HK-2 (cell line): ENCODE measurements around the gene APOBEC2.

Experiments used
- DNase-seq: peaks from one replicate; pipeline ENCODE4 v3.0.0-alpha.2; 2018; ENCODE audit not compliant: unreplicated experiment

The APOBEC2 gene

DNA sequence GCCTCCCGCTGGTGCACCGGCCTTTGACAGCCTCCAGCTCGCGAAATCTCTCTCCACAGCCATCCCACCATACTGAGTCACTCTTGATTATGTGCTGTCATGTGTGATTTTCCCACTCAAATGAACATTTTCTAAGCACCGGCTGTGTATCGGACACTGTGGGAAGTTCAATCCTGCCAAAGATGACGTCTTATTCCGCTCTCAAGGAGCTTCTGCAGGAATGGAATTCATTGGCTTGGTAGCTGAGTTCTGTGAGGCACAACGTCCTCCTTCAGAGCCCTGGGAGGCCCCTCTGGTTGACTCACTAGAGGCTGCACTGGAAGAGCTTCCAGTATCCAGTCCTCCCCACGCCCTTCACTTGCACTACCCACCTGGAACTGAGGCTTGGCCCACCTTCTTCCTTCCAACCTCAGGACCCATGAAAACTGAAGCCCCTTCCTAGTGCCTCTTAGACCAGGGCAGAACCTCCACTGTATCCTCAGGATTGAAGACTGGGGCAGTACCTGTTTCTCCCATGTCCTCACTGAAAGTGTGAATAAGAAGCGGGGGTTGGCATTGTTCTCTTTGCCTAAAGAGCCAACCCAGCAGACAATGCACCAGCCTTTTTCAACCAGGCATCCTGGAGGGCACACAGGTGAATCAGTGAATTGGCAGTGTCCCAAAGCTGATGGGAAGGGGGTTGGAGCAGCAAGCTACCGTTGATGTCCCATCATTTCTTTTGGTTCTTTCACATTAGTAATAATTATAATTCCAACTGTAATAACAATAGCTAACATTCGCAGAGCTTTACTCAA is 15.7 kb upstream of the APOBEC2 start:
- DNase-seq: no peak

GRCh38 chr6:41038205-41038604 is 14.8 kb upstream of the APOBEC2 start:
- DNase-seq: no peak

GRCh38 chr6:41039060-41039998 is 13.7 kb upstream of the APOBEC2 start, which contains the start of gene UNC5CL:
Gene UNC5CL (minus strand): TSS chr6:41039221. CDS start chr6:41035074, 4,147 bp downstream.
- DNase-seq: peak; percentile 79

DNA sequence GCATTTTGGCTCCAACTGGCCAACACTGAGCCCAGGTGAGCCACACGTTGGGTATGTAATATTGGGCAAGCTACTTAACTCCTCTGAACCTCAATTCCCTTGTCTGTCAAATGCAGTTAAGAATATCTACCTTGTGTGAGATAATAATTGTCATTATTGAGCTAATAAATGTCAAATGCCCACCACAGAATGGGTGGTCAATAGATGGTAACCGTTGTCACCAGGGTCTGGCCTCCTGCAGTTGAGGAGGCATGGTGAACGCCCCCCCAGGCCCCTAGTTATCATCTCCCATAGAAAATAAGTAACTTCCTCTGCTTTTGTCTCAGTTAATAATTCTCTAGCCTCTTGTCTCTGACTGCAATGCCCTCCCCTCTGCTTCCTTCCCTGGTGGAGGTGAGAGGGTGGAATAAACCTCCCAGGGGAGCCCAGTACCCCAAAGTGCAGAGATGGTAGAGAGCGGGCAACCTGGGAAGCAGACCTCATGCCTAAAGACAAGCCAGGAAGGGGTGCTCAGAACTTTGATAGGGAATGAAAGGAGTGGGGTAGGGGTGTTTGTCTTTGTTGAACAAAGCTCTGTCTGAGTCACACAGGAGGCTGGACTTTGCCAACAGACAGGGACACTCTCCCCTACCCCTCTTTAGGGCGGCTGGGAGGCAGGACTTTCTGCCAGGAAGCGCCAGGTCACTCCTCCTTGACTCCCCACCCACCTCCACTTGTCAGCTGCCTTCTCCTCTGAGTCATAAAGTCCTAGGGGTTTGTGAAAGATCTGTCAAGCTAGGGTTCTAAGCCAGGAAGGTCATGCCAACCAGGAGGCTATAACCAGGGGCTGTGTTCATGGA is 12.7 kb upstream of the APOBEC2 start:
- DNase-seq: peak; percentile 88

- DNase-seq: no peak
These were observed 12.0 kb upstream of the APOBEC2 start for GRCh38 chr6:41040940-41041536.

DNA sequence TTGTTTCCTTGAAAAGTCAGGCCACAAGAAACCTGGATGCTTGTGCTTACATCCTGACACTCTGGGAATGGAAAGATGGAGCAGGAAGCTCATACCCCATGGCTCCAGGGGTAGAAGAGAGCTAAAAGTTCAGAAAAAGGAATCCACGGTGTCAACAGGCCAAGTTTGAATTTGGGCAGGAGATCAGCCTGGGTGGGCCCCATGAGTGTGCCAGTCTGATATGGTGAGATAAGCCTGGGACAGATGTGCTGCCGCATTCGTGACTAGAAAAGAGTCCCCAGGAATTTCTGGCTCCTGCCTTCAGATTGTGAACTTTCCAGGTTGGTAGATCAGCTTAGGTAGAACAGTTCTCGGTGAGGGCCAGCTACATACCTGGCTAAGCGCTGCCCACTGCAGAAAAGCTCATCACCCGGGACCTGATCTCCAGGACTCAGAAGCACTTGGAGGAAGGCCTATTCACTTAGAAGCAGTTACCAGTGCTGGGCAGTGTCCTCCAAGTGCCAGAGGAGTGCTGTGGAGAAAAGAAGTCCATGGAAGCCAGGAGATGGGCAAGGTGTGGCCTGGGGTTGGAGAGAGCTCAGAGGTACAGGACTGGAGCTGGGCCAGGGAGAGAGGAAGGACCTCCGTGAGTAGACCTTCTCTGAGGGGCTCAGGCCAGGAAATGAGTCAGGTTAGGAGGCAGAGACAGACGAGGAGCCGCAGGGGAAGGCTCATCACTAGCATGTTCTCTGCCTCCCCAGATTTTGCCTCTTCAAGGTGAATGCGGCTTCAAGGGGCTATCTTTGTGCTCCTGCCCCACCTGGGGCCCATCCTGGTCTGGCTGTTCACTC is 10.6 kb upstream of the APOBEC2 start, which contains the start of gene TSPO2:
TSPO2 (plus strand) TSS at position 242 of the 830 bp plus-strand sequence; CDS start at position 761, 519 bp downstream.
- no peak for DNase-seq

GRCh38 chr6:41043151-41043550 is 9.9 kb upstream of the APOBEC2 start:
- DNase-seq: no peak

- DNase-seq: no peak
These were observed 7.3 kb upstream of the APOBEC2 start for GRCh38 chr6:41045664-41046063.

GRCh38 chr6:41046084-41046483 is 6.9 kb upstream of the APOBEC2 start:
- DNase-seq: no peak

- no peak for DNase-seq
These were observed 5.7 kb upstream of the APOBEC2 start for GRCh38 chr6:41047306-41047705.

DNA sequence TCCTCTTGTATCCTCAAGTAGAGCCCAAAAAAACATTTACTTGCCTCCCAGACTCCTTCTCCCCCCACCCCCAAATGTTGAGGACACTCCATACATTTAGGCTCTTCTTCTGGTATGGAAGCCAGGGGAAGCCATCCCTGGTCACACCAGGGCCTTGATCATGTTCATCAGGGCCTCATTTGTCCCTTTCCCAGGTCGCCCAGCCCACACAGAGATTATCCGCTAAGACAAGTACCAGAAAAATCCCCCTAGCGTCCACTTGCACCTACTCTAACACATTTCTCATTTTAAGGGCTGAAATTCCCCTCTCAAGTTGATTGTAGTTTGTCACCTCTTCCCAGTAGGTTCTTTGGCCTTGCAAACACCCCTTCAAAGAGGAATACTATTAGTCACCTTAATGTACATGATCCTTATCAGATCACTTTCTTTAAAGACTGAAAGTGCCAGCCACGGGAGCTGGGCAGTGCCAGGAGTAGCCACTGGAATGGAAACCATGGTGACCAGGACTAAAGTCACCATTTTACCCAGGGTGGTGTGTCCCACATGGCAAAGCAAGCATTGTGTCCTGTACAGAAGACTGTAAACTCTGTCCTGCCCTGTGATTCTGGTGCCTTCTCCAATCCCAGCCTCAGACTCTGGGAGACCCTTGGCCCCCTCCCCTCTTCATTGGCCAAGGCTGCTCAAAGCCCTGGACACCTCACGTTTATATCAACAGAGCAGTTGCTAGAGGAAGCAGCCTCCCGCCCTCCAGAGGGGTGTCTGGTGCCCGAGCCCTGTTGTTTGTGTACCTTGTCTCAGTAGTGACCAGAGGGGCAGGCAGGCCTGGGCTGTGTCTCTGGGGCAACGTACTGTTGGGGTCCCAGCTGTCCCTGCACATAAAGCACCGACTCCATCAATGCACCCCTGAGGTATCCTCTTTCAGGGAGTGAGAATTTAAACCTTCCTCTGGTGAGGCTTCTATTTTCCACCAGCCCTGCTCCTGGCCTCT is 5.0 kb upstream of the APOBEC2 start:
- DNase-seq: no peak

DNA sequence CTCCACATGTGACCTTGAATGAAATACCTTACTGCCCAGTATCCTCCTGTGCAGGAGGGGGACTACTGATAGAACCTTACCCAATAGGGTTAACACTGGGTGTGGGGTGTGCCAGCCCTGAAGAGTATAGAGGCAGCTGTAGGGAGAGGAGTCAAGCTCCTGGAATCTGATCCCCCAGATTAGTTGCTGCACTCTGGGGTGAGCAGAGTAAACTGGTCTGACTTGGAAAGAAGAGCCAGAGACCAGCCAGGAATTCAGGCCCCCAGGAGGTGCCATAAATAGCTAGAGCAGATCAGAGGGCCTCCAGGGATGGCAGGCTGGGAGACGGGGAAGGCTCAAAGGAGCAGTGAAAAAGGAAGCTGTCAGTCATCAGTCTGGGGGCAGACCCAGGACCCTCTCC is 3.5 kb upstream of the APOBEC2 start:
- no peak for DNase-seq

- no peak for DNase-seq
These were observed 3.0 kb upstream of the APOBEC2 start for GRCh38 chr6:41049955-41050354.

DNA sequence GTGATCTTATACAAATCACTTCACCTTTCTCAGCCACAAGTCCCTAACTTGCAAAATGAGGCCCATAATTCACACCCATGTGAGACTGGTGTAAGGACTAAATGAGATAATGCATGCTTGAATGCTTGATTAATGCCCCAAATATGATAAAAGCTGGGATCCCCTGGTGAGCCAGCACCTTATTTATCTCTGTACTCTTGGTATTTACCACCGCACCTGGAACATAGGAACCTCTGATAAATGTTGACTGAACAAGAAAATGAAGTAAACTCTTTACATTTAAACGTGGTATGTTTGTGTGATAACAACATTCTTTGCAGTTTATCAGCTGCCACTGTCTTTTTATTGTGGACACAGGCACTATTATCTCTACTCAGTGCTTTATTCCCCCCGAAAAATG is 2.5 kb upstream of the APOBEC2 start:
- no peak for DNase-seq

DNA sequence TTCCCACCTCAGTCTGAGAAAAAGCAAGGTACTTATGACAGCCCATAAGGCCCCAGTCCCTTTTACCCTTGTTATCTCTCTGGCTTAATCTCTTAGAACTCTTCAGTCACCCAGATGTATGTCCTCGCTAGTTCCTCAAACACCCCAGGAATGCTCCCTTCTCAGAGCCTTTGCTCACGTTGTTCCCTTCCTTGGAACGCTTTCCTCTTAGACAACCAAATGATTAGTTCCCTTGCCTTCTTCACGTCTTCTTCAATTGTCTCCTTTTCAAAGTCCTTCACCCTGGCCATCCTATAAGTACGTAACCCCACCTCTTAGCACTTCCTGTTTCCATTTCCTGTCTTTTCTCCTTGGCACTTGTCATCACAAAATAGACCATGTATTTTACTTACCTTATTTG is 1.1 kb upstream of the APOBEC2 start:
- DNase-seq: no peak

DNA sequence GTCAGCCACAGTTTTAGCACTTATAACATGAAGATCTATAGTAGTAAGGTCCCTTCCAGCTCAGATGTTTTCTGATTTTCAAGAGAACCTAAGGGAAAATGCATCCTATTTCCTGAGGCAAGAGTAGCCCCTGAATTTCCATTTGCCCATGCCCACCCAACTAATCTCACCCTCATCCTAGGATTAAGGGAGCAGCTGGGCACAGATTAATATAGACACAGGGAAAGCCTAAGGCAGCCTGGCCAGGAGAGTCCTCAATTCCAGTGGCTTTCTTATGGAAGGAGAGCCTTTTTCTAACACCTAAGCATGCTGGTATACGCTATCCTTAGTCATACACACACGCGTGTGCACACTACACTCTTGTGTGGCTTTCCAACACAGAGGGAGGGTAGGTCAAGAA is 1.5 kb downstream of the APOBEC2 start:
- DNase-seq: no peak

GRCh38 chr6:41055149-41055548 is 2.1 kb downstream of the APOBEC2 start:
- no peak for DNase-seq

- no peak for DNase-seq
These were observed 3.9 kb downstream of the APOBEC2 start for GRCh38 chr6:41056768-41057490.
